GM21576 (cell line): ENCODE data around the gene RAMP3.
A peak's percentile ranks its signal among the peaks of the same experiment; 100 is the strongest.
"Not testable (repeated sequence)": the region's sequence is repeated elsewhere in the genome, so short reads cannot be mapped to it uniquely, and the experiment has no call there.

ENCODE experiments used
- ATAC-seq: cut with Tn5 transposase; IDR thresholded peaks from one replicate; pipeline ENCODE4 v1.9.1; 2021; ENCODE audit warnings: mild to moderate bottlenecking, moderate library complexity; ENCODE audit not compliant: unreplicated experiment

RAMP3 gene

GRCh38 chr7:45190406-45191165 lies 33.0 kb downstream of the RAMP3 start:
- ATAC-seq, result no peak

- ATAC-seq, result no peak
Observed at GRCh38 chr7:45191396-45191795, 33.8 kb downstream of the RAMP3 start.

GRCh38 chr7:45192621-45193041 lies 35.0 kb downstream of the RAMP3 start:
- no peak for ATAC-seq

GRCh38 chr7:45193828-45194227 lies 36.2 kb downstream of the RAMP3 start:
- no peak for ATAC-seq

GRCh38 chr7:45196374-45196773 lies 38.8 kb downstream of the RAMP3 start:
- peak; percentile 69 for ATAC-seq

- no peak for ATAC-seq
Observed at GRCh38 chr7:45197461-45197860, 39.9 kb downstream of the RAMP3 start.

GRCh38 chr7:45198986-45199385 lies 41.4 kb downstream of the RAMP3 start:
- ATAC-seq, result no peak

- no peak for ATAC-seq
Observed at GRCh38 chr7:45199506-45199905, 41.9 kb downstream of the RAMP3 start.

GRCh38 chr7:45202625-45203024 lies 45.0 kb downstream of the RAMP3 start:
- ATAC-seq, result no peak

- ATAC-seq, result no peak
Observed at GRCh38 chr7:45203036-45203435, 45.4 kb downstream of the RAMP3 start.

- ATAC-seq, result no peak
Observed at GRCh38 chr7:45203459-45203858, 45.9 kb downstream of the RAMP3 start.

GRCh38 chr7:45203936-45204445 lies 46.4 kb downstream of the RAMP3 start:
- ATAC-seq, result peak; percentile 91

GRCh38 chr7:45206266-45206665 lies 48.7 kb downstream of the RAMP3 start:
- not testable (repeated sequence) for ATAC-seq

GRCh38 chr7:45209909-45210308 lies 52.3 kb downstream of the RAMP3 start:
- ATAC-seq, result not testable (repeated sequence)

- no peak for ATAC-seq
Observed at GRCh38 chr7:45211066-45211465, 53.5 kb downstream of the RAMP3 start.

GRCh38 chr7:45211958-45212357 lies 54.4 kb downstream of the RAMP3 start:
- no peak for ATAC-seq

GRCh38 chr7:45212606-45213005 lies 55.0 kb downstream of the RAMP3 start:
- no peak for ATAC-seq

- no peak for ATAC-seq
Observed at GRCh38 chr7:45215601-45216062, 58.0 kb downstream of the RAMP3 start.

GRCh38 chr7:45216181-45216580 lies 58.6 kb downstream of the RAMP3 start:
- no peak for ATAC-seq

- no peak for ATAC-seq
Observed at GRCh38 chr7:45216622-45217165, 59.1 kb downstream of the RAMP3 start.

GRCh38 chr7:45217358-45217757 lies 59.8 kb downstream of the RAMP3 start:
- ATAC-seq, result no peak

- ATAC-seq, result no peak
Observed at GRCh38 chr7:45219130-45219529, 61.5 kb downstream of the RAMP3 start.
